Lung (tissue), 16 donors: Measurements from ENCODE around the gene KRTAP4-11. TPM values are rescaled to one million over a fixed set of nuclear protein-coding genes. Genes with fewer than 3 reads are reported as not detected.
"Not testable (repeated sequence)": the region's sequence is repeated elsewhere in the genome, so short reads cannot be mapped to it uniquely, and the experiment has no call there.

ENCODE experiments used
- ATAC-seq: fragments of 200-7000 bp; cut with Tn5 transposase; one replicate; pipeline ENCODE4 v1.9.1; 2020; ENCODE audit warnings: moderate number of reproducible peaks; ENCODE audit not compliant: insufficient read depth, low FRiP score
- DNase-seq, 3 donors: peaks; one replicate each; pipeline ENCODE4 v3.0.0-alpha.2; 2013 to 2017
- H3K27ac ChIP-seq, 2 donors: one replicate each; pipeline ENCODE4 v1.5.1; 2013; ENCODE audit warnings: mild to moderate bottlenecking in 2 of 2, moderate library complexity in 2 of 2, control low read depth in 1 of 2, inconsistent platforms in 1 of 2, low read depth in 1 of 2, low read length in 1 of 2
- H3K27me3 ChIP-seq, 3 donors: one replicate each; pipeline ENCODE4 v1.5.1; 2013; ENCODE audit warnings: low read length in 2 of 3; ENCODE audit not compliant: control insufficient read depth in 3 of 3, insufficient read depth in 3 of 3
- H3K36me3 ChIP-seq, 4 donors: one replicate each; pipeline ENCODE4 v1.5.1; 2013; ENCODE audit warnings: low read length in 4 of 4, mild to moderate bottlenecking in 1 of 4, moderate library complexity in 1 of 4; ENCODE audit not compliant: control insufficient read depth in 4 of 4, insufficient read depth in 4 of 4
- H3K4me1 ChIP-seq, 5 donors: one replicate each; pipeline ENCODE4 v1.5.1; 2013; ENCODE audit warnings: low read length in 5 of 5, mild to moderate bottlenecking in 2 of 5, moderate library complexity in 1 of 5; ENCODE audit not compliant: control insufficient read depth in 5 of 5, insufficient read depth in 5 of 5
- H3K4me3 ChIP-seq: one replicate; pipeline ENCODE4 v1.5.1; 2013; ENCODE audit warnings: mild to moderate bottlenecking, control low read depth, moderate library complexity
- H3K9ac ChIP-seq, 2 donors: one replicate each; pipeline ENCODE4 v1.5.1; 2013; ENCODE audit warnings: low read length in 2 of 2, control low read depth in 1 of 2; ENCODE audit not compliant: insufficient read depth in 1 of 2
- H3K9me3 ChIP-seq, 4 donors: one replicate each; pipeline ENCODE4 v1.5.1; 2013; ENCODE audit warnings: low read length in 3 of 4, mild to moderate bottlenecking in 1 of 4, moderate library complexity in 1 of 4; ENCODE audit not compliant: control insufficient read depth in 4 of 4, insufficient read depth in 3 of 4
- CTCF ChIP-seq: IDR thresholded peaks from 2 replicates; pipeline ENCODE4 v1.5.1; 2012; ENCODE audit warnings: mild to moderate bottlenecking; ENCODE audit errors: control extremely low read depth, extremely low read depth
- WGBS, 2 donors: extraction: QIAGEN DNeasy Blood & Tissue Kit; methylation state at CpG; one replicate each; pipeline ENCODE4 v1.1.7; 2013; 5-methylcytosine and 5-hydroxymethylcytosine counted together
- long read RNA-seq, 5 donors: transcript quantifications; one replicate each; lab custom pipeline, GENCODE V29; 2026
- polyA plus RNA-seq, 2 donors: library from polyadenylated mRNA; stranded (reverse); fragments of 200-250 nt; gene quantifications; one replicate each; pipeline ENCODE4 v1.2.1, GENCODE V29; 2013
- total RNA-seq, 2 donors: library from RNA; depleted of rRNA in 1 of 2; stranded (reverse); fragments of >200 nt in 1 of 2; gene quantifications; one replicate each; pipeline ENCODE4 v1.2.1, GENCODE V29; 2014 to 2021
- donor health status: control.
- donor health status: control.
- donor health status: Bipolar disorder and iron deficiency.
- donor health status: healthy.
- donor health status: DM: yes; HTN: yes; CAD: no.

Gene KRTAP4-11
- total RNA-seq = under 1 TPM in 1 of 2 donors, not detected in 1; 0.34 TPM
- not detected for polyA plus RNA-seq
- long read RNA-seq, donor 1 = 0 reads
- long read RNA-seq, donor 2 = 0 reads
- long read RNA-seq, donor 3 = 0 reads
- long read RNA-seq, donor 4 = 0 reads
- long read RNA-seq, donor 5 = 0 reads

GRCh38 chr17:41117846-41118386 lies at the start of gene KRTAP4-11:
TSS of gene KRTAP4-11 (minus strand) at chr17:41118373. CDS start at chr17:41118315, 58 bp downstream.
- not testable (repeated sequence) for ATAC-seq, H3K4me1 ChIP-seq, H3K27ac ChIP-seq, H3K9ac ChIP-seq, DNase-seq, H3K9me3 ChIP-seq, H3K4me3 ChIP-seq, H3K36me3 ChIP-seq, H3K27me3 ChIP-seq
- 77 to 88% methylated on average over 10 of the region's 10 CpGs for WGBS, 2 donors

- DNase-seq = no peak
- Histone ChIP-seq H3K9ac (no peak overlapping the region), H3K9me3 (peaks cover 0 to 4% (median 0%) of the 10 kb centered on the region in 4 donors), H3K27ac (no peak overlapping the region), H3K4me3 (no peak overlapping the region), H3K27me3 (no peaks in the 10 kb centered on the region), H3K4me1 (no peaks in the 10 kb centered on the region), H3K36me3 (no peaks in the 10 kb centered on the region)
- ATAC-seq = no peak
- 87 to 90% methylated on average over 7 of the region's 7 CpGs for WGBS, 2 donors
- TF ChIP-seq CTCF = no peak
Measured at GRCh38 chr17:41167561-41167960, 49.4 kb upstream of the KRTAP4-11 start.

- Histone ChIP-seq H3K4me3 (no peak overlapping the region), H3K9me3 (peaks cover 0 to 2% (median 0%) of the 10 kb centered on the region in 4 donors), H3K4me1 (no peaks in the 10 kb centered on the region), H3K27ac (no peak overlapping the region), H3K9ac (no peak overlapping the region), H3K36me3 (no peaks in the 10 kb centered on the region), H3K27me3 (no peaks in the 10 kb centered on the region)
- no peak for DNase-seq
- ATAC-seq = no peak
- WGBS, 2 donors = 75 to 84% methylated on average over 7 of the region's 7 CpGs
- TF ChIP-seq CTCF = no peak
Measured at GRCh38 chr17:41163828-41164227, 45.7 kb upstream of the KRTAP4-11 start.

- ATAC-seq = no peak
- 88 to 91% methylated on average over 1 of the region's 1 CpG for WGBS, 2 donors
- TF ChIP-seq CTCF = no peak
- Histone ChIP-seq H3K9ac (no peak within 1 kb of the TSS), H3K4me1 (no peaks in the 10 kb centered on the region), H3K9me3 (peaks cover 0 to 2% (median 0%) of the 10 kb centered on the region in 4 donors), H3K27ac (no peak within 1 kb of the TSS), H3K4me3 (no peak within 1 kb of the TSS), H3K27me3 (no peaks in the 10 kb centered on the region), H3K36me3 (no peaks in the 10 kb centered on the region)
- no peak for DNase-seq
Measured at GRCh38 chr17:41160648-41161047, 42.5 kb upstream of the KRTAP4-11 start, which contains the start of gene KRTAP4-4. TSS of gene KRTAP4-4 (minus strand) at chr17:41160748. CDS start at chr17:41160691, 57 bp downstream.

- not testable (repeated sequence) for H3K36me3 ChIP-seq, H3K4me3 ChIP-seq, H3K27ac ChIP-seq, H3K4me1 ChIP-seq, H3K27me3 ChIP-seq, DNase-seq, H3K9me3 ChIP-seq, H3K9ac ChIP-seq, ATAC-seq
- 98 to 100% methylated on average over 3 of the region's 3 CpGs for WGBS, 2 donors
Measured at GRCh38 chr17:41160190-41160589, 42.0 kb upstream of the KRTAP4-11 start.
